Nephron (organoid): Measurements from ENCODE around the gene LRSAM1.
A peak's percentile ranks its signal among the peaks of the same experiment; 100 is the strongest.

Source experiments
- H3K27ac Mint-ChIP-seq, 3 experiments: 2 replicates each; pipeline ENCODE4 v1.8.0; 2020; ENCODE audit warnings: mixed read lengths in 3 of 3, mild to moderate bottlenecking in 2 of 3, moderate library complexity in 1 of 3
- H3K27me3 Mint-ChIP-seq: 2 replicates; pipeline ENCODE4 v1.8.0; 2021; ENCODE audit warnings: low read depth, mild to moderate bottlenecking, moderate library complexity, mixed read lengths
- H3K36me3 Mint-ChIP-seq: 2 replicates; pipeline ENCODE4 v1.8.0; 2020; ENCODE audit warnings: low read depth, mixed read lengths
- H3K4me1 Mint-ChIP-seq: 2 replicates; pipeline ENCODE4 v1.8.0; 2020; ENCODE audit warnings: mixed read lengths
- H3K4me3 Mint-ChIP-seq, 3 experiments: 2 replicates each; pipeline ENCODE4 v1.8.0; 2020; ENCODE audit warnings: mild to moderate bottlenecking in 3 of 3, mixed read lengths in 3 of 3, moderate library complexity in 2 of 3
- H3K9me3 Mint-ChIP-seq: 2 replicates; pipeline ENCODE4 v1.8.0; 2020; ENCODE audit warnings: mixed read lengths
- TF ChIP-seq, protein P1 (sequence below), 3 experiments: fragments of 200-600 bp; sonication (generic); IDR thresholded peaks; one replicate each; pipeline ENCODE4 v1.5.0; 2021; ENCODE audit warnings: antibody characterized with exemption in 3 of 3; ENCODE audit not compliant: unreplicated experiment in 3 of 3

LRSAM1 gene

DNA sequence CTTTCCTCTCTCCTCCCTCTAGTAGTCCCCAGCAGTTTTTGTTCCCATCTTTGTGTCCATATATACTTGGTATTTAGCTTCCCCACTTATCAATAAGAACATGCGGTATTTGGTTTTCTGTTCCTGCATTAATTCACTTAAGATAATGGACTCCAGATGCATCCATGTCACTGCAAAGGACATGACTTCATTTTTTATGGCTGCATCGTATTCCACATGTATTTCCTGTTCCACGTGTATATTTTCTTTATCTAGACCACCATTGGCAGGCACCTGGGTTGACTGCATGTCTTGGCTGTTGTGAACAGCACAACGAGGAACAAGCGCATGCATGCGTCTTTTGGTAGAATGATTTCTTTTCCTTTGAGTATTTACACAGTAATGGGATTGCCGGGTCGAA, 20.9 kb upstream of the LRSAM1 start:
- Mint-ChIP-seq H3K27me3 (no peaks in the 10 kb centered on the region), H3K9me3 (no peaks in the 10 kb centered on the region), H3K36me3 (peaks cover 55% of the 10 kb centered on the region), H3K4me1 (peaks cover 9% of the 10 kb centered on the region), H3K4me3 (no peak overlapping the region), H3K27ac (no peak overlapping the region)
- TF ChIP-seq, protein P1, sequence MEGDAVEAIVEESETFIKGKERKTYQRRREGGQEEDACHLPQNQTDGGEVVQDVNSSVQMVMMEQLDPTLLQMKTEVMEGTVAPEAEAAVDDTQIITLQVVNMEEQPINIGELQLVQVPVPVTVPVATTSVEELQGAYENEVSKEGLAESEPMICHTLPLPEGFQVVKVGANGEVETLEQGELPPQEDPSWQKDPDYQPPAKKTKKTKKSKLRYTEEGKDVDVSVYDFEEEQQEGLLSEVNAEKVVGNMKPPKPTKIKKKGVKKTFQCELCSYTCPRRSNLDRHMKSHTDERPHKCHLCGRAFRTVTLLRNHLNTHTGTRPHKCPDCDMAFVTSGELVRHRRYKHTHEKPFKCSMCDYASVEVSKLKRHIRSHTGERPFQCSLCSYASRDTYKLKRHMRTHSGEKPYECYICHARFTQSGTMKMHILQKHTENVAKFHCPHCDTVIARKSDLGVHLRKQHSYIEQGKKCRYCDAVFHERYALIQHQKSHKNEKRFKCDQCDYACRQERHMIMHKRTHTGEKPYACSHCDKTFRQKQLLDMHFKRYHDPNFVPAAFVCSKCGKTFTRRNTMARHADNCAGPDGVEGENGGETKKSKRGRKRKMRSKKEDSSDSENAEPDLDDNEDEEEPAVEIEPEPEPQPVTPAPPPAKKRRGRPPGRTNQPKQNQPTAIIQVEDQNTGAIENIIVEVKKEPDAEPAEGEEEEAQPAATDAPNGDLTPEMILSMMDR (IDR thresholded peaks at IDR 0.05; ENCODE audit: unreplicated experiment in 3 of 3) = no peak

DNA sequence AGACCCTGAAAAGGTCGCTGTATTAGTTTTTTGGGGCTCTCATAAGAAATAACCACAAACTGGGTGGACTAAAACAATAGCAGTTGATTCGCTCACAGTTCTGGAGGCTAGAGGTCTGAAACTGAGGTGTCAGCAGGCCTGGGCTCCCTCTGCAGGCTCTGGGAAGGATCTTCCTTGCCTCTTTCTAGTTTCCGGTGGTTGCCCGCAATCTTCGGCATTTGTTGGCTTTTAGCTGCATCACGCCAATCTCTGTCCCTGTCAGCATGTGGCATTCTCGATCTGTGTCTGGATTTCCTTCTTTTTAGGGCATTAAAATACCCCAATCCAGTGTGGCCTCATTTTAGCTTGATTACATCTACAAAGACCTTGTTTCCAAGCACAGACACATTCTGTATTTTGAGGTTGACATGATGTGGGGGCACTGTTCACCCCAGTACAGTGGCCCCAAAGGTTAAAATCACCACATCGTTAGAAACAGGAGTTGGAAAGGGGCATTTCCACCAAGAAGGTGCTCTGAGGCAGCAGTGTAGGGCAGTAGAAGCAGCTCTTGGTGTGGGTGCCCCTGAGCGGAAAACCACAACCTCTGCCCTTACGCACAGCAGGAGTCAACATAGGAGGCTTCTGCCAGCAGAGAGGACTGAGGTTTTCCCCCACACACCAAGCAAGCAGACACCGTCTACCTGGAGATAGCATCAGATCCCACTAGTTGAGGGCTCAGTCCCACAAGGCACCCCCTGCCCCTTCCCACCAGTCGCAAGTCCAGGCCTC, 13.6 kb upstream of the LRSAM1 start:
- H3K27ac Mint-ChIP-seq = no peak overlapping the region
- H3K36me3 Mint-ChIP-seq = peaks cover 82% of the 10 kb centered on the region
- no peaks in the 10 kb centered on the region for H3K9me3 Mint-ChIP-seq
- TF ChIP-seq, protein P1 (IDR thresholded peaks at IDR 0.05; ENCODE audit: unreplicated experiment in 3 of 3) = peak in 1 of 3 experiments; percentile 13
- H3K4me1 Mint-ChIP-seq = no peaks in the 10 kb centered on the region
- H3K4me3 Mint-ChIP-seq = no peak overlapping the region
- no peaks in the 10 kb centered on the region for H3K27me3 Mint-ChIP-seq

DNA sequence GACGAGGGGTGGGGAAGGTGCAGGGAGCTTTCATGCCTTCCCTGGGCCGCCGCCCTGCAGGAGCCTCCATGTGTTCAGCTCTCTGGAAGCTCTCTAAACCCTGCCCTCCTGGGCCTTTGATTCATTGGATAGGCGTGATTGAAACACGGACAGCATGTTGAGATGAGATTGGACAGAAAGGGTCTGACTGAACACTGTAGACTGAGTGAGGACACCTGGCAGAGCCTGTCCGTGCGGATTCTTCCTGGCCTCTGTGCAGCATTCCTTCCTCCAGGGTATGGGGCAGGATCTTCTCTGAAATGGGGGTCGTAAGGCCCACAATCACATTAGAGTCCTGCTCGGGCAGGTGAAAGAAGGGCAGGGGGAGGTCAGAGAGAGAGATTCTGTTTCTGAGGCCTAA, 12.9 kb upstream of the LRSAM1 start:
- peaks cover 80% of the 10 kb centered on the region for H3K36me3 Mint-ChIP-seq
- no peaks in the 10 kb centered on the region for H3K4me1 Mint-ChIP-seq
- H3K27ac Mint-ChIP-seq = no peak overlapping the region
- H3K4me3 Mint-ChIP-seq = no peak overlapping the region
- H3K9me3 Mint-ChIP-seq = no peaks in the 10 kb centered on the region
- no peaks in the 10 kb centered on the region for H3K27me3 Mint-ChIP-seq
- TF ChIP-seq, protein P1 (IDR thresholded peaks at IDR 0.05; ENCODE audit: unreplicated experiment in 3 of 3) = no peak

DNA sequence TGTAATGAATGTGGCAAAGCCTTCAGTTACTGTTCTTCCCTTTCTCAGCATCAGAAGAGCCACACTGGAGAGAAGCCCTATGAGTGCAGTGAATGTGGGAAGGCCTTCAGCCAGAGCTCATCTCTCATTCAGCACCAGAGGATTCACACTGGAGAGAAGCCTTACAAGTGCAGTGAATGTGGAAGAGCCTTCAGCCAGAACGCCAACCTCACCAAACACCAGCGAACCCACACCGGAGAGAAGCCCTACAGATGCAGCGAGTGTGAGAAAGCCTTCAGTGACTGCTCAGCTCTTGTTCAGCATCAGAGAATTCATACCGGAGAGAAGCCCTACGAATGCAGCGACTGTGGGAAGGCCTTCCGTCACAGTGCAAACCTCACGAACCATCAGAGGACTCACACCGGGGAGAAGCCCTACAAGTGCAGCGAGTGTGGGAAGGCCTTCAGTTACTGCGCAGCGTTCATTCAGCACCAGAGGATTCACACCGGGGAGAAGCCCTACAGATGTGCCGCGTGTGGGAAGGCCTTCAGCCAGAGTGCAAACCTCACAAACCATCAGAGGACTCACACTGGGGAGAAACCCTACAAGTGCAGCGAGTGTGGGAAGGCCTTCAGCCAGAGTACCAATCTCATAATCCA, 6.9 kb upstream of the LRSAM1 start:
- Mint-ChIP-seq H3K4me3 (no peak overlapping the region), H3K36me3 (peaks cover 87% of the 10 kb centered on the region), H3K4me1 (peaks cover 15% of the 10 kb centered on the region), H3K9me3 (no peaks in the 10 kb centered on the region), H3K27ac (peak overlapping the region in 2 of 3 experiments; percentile 22 to 46), H3K27me3 (no peaks in the 10 kb centered on the region)
- TF ChIP-seq, protein P1 (IDR thresholded peaks at IDR 0.05; ENCODE audit: unreplicated experiment in 3 of 3) = no peak

DNA sequence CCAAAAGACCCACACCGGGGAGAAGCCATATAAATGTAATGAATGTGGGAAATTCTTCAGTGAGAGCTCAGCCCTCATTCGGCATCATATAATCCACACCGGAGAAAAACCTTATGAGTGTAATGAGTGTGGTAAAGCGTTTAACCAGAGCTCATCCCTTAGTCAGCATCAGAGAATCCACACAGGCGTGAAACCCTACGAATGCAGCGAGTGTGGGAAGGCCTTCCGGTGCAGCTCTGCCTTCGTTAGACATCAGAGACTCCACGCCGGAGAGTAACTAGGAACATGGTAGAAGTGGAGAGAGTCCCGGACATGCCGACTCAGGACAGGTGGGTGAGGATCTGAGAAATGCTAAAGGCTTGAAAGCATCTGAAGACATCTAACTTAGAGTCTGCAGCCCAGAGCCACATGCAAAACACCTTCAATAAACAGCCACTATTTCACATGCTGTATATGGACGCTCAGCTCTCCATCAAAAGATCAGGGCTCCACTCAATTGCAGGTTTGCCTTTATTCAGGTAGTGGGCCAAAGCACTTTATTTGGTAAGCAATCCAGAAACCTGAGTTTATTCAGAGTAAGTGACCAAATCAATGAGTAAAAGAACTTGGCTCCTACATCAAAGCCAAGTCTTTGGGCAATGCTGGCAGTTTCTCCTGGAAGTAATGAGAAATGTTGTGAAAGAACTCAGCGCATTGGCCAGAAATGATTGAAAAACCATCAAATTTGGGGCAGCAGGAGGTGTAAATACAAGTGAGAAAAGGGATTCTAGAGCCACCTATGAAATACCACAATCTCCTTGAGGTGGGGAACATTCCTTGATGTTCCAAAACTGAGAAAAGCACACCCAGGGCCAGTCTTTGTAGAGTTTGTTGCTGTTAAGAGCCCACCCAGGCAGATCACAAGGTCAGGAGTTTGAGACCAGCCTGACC, 6.1 kb upstream of the LRSAM1 start:
- peak overlapping the region in 2 of 3 experiments; percentile 14 to 65 for H3K27ac Mint-ChIP-seq
- H3K27me3 Mint-ChIP-seq = no peaks in the 10 kb centered on the region
- H3K36me3 Mint-ChIP-seq = peaks cover 88% of the 10 kb centered on the region
- peaks cover 23% of the 10 kb centered on the region for H3K4me1 Mint-ChIP-seq
- H3K9me3 Mint-ChIP-seq = no peaks in the 10 kb centered on the region
- H3K4me3 Mint-ChIP-seq = peak overlapping the region in 1 of 3 experiments; percentile 21
- TF ChIP-seq, protein P1 (IDR thresholded peaks at IDR 0.05; ENCODE audit: unreplicated experiment in 3 of 3) = no peak
